ENCODE measurements around the gene FAM107B.

The FAM107B gene

DNA sequence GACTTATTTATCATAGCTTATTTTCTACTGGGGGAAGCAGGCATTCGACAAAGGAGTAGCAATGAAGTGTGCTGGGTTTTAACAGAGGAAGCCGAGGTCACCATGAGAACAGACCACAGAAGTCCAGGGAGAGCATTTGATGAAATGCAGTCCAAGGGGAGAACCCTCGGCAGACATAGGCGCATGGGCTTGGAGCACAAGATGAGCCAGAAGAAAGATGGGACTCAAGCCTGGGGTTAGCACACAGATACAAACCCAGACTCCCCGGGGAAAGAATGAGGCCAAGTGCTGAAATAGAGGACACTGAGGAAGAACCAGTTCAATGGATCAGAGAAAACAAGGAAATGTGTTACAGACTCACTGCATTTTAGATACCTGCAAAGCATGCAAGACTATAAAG lies 209.5 kb downstream of the FAM107B start:
- no peaks in the 10 kb centered on the region for H3K36me3 ChIP-seq (ENCODE audit: insufficient read depth, low read length)
- no peaks in the 10 kb centered on the region for H3K4me1 ChIP-seq (ENCODE audit: control insufficient read depth, insufficient read depth, low read length)
- H3K4me2 ChIP-seq (ENCODE audit: low read length): no peak overlapping the region
- H3K27me3 ChIP-seq (ENCODE audit: control insufficient read depth, insufficient read depth, low read length): no peaks in the 10 kb centered on the region
- H3K9me3 ChIP-seq (replicated peaks; ENCODE audit: low read length): no peaks in the 10 kb centered on the region
- no peak overlapping the region for H3K4me3 ChIP-seq (ENCODE audit: low read length)
- H3K9ac ChIP-seq (ENCODE audit: low read depth, low read length): no peak overlapping the region

- H3K4me3 ChIP-seq (ENCODE audit: low read length): no peak overlapping the region
- H3K4me2 ChIP-seq (ENCODE audit: low read length): no peak overlapping the region
- H3K36me3 ChIP-seq (ENCODE audit: insufficient read depth, low read length): no peaks in the 10 kb centered on the region
- H3K27me3 ChIP-seq (ENCODE audit: control insufficient read depth, insufficient read depth, low read length): no peaks in the 10 kb centered on the region
- H3K9me3 ChIP-seq (replicated peaks; ENCODE audit: low read length): no peaks in the 10 kb centered on the region
- H3K4me1 ChIP-seq (ENCODE audit: control insufficient read depth, insufficient read depth, low read length): no peaks in the 10 kb centered on the region
- H3K9ac ChIP-seq (ENCODE audit: low read depth, low read length): no peak overlapping the region
Measured at GRCh38 chr10:14564268-14564744, 210.4 kb downstream of the FAM107B start.

DNA sequence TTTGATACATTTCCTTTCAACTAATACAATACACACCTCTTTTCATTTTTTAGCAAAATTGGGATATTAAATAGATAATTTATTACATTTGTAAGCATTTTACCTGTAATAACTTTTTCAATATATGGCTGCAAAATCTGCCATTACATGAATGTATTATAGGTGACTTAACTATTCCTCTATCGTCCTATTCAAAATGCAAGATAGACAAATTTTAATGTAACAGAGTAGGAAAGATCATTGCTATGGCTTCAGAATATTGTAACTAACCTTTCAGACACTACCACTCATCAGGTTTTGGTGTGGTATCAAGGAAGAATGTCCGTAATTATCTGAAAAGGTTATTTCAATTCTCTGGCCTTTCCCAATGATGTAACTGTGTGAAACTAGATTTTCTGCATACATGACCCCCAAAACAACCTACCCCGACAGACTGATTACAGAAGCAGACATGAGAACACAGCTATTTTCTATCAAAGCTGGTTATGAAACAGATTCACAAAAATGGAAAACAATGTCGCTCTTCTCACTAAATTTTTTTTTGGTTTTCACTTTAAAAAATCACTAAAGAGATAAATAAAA lies 211.2 kb downstream of the FAM107B start:
- Histone ChIP-seq H3K9me3 (replicated peaks; ENCODE audit: low read length) (no peaks in the 10 kb centered on the region), H3K4me1 (ENCODE audit: control insufficient read depth, insufficient read depth, low read length) (no peaks in the 10 kb centered on the region), H3K36me3 (ENCODE audit: insufficient read depth, low read length) (no peaks in the 10 kb centered on the region), H3K4me3 (ENCODE audit: low read length) (no peak overlapping the region), H3K4me2 (ENCODE audit: low read length) (no peak overlapping the region), H3K27me3 (ENCODE audit: control insufficient read depth, insufficient read depth, low read length) (no peaks in the 10 kb centered on the region), H3K9ac (ENCODE audit: low read depth, low read length) (no peak overlapping the region)

DNA sequence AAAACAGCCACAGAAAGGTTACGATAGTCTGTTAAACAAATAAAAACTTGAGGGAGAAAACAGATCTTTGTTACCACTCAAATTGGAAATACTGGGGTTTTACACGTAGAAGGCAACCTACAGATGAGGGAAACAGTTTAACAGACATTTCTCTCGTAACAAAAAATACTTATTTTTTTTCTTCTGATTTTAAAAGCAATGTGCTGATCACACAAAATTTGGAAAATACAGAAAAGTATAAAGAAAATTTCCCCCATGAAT lies 211.7 kb downstream of the FAM107B start:
- H3K4me1 ChIP-seq (ENCODE audit: control insufficient read depth, insufficient read depth, low read length): no peaks in the 10 kb centered on the region
- H3K4me2 ChIP-seq (ENCODE audit: low read length): no peak overlapping the region
- H3K4me3 ChIP-seq (ENCODE audit: low read length): no peak overlapping the region
- no peaks in the 10 kb centered on the region for H3K9me3 ChIP-seq (replicated peaks; ENCODE audit: low read length)
- H3K36me3 ChIP-seq (ENCODE audit: insufficient read depth, low read length): no peaks in the 10 kb centered on the region
- no peak overlapping the region for H3K9ac ChIP-seq (ENCODE audit: low read depth, low read length)
- no peaks in the 10 kb centered on the region for H3K27me3 ChIP-seq (ENCODE audit: control insufficient read depth, insufficient read depth, low read length)

DNA sequence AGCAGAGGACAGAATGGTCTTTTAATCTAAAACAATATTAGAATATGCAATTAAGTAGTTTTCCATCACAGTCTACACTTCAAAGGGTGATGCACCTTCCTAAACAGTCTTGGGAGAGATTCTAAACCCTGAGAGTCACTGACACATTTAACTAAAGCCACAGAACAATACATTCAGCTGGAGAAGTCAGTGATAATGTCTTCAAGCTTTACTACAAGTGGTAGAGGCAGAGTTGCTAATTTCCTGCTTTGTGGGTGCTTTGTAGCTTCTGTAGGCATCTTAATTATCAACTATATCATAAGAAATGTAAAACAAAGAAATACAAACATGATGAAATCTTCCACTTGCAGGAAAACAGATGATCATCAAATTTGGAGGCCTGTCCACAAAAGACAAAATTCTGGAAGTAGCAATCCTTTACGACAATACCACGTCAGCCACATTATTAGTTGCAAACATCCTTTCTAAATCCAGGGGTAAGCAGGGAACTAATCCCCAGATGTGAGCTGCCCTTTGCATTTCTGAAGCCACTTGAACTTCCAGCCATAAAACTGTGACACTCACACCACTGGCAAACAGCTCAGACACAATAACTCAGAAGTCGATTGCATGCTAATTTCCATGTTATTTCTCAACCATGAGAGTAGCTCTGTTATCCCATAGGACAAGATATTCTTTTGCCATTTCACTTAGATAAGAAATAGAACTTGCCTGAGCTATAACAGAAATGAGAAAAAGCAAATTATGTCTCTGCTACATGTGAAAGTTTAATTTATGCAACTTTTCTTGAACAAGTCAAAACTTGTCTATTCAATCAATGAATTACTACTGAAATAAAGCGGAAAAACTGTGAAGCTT lies 212.2 kb downstream of the FAM107B start:
- no peak overlapping the region for H3K9ac ChIP-seq (ENCODE audit: low read depth, low read length)
- no peaks in the 10 kb centered on the region for H3K4me1 ChIP-seq (ENCODE audit: control insufficient read depth, insufficient read depth, low read length)
- H3K9me3 ChIP-seq (replicated peaks; ENCODE audit: low read length): no peaks in the 10 kb centered on the region
- H3K4me2 ChIP-seq (ENCODE audit: low read length): no peak overlapping the region
- H3K36me3 ChIP-seq (ENCODE audit: insufficient read depth, low read length): no peaks in the 10 kb centered on the region
- H3K27me3 ChIP-seq (ENCODE audit: control insufficient read depth, insufficient read depth, low read length): no peaks in the 10 kb centered on the region
- no peak overlapping the region for H3K4me3 ChIP-seq (ENCODE audit: low read length)

DNA sequence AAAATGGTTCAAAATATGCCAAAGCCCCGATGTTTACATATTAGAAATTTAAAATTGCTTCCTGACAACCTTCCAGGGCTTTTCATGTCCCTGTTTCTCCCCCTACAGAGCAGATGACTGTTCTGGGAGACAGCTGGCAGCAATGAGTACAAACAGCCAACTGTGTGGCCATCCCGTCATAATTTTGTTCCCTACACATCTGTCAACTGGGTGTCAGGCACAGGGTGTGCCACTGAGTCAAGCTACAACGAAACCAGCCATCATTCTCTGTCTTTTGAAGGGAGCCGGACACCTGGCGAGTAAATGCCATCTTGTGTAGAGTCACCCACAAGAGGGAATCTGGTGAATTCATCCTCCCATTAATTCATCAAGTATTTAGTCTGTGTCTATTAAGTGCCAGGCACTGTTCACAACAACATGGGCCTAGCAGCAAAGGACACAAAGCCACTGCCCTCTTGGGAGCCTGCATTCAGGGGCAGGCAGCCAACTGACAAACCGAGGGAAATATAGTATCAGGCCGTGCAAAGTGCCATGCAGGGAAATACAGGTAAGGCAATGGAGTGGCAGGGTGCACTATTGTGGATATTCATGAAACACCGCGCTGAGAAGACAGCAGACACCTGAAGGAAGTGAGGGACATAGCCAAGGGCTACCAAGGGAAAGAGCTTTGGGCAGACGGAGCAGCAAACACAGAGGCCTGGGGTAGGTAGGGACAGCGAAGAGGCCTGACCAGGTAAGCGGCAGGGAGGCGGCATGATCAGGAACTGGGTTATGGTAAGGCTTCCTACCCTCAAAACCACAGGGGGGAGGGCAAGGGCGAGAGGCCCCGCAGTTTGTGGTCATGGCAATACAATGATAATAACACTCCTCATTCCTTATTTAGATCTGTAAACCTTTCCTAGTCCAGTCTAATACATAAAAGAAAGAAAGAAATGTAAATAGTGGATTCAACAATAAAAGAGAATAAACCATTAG lies 213.6 kb downstream of the FAM107B start:
- no peaks in the 10 kb centered on the region for H3K9me3 ChIP-seq (replicated peaks; ENCODE audit: low read length)
- no peaks in the 10 kb centered on the region for H3K4me1 ChIP-seq (ENCODE audit: control insufficient read depth, insufficient read depth, low read length)
- H3K4me3 ChIP-seq (ENCODE audit: low read length): no peak overlapping the region
- no peak overlapping the region for H3K9ac ChIP-seq (ENCODE audit: low read depth, low read length)
- H3K27me3 ChIP-seq (ENCODE audit: control insufficient read depth, insufficient read depth, low read length): no peaks in the 10 kb centered on the region
- no peaks in the 10 kb centered on the region for H3K36me3 ChIP-seq (ENCODE audit: insufficient read depth, low read length)
- no peak overlapping the region for H3K4me2 ChIP-seq (ENCODE audit: low read length)

GRCh38 chr10:14560274-14560673 lies 214.4 kb downstream of the FAM107B start:
- Histone ChIP-seq H3K9ac (ENCODE audit: low read depth, low read length) (no peak overlapping the region), H3K4me1 (ENCODE audit: control insufficient read depth, insufficient read depth, low read length) (no peaks in the 10 kb centered on the region), H3K4me2 (ENCODE audit: low read length) (no peak overlapping the region), H3K9me3 (replicated peaks; ENCODE audit: low read length) (no peaks in the 10 kb centered on the region), H3K4me3 (ENCODE audit: low read length) (no peak overlapping the region), H3K36me3 (ENCODE audit: insufficient read depth, low read length) (no peaks in the 10 kb centered on the region), H3K27me3 (ENCODE audit: control insufficient read depth, insufficient read depth, low read length) (no peaks in the 10 kb centered on the region)

- Histone ChIP-seq H3K27me3 (ENCODE audit: control insufficient read depth, insufficient read depth, low read length) (no peaks in the 10 kb centered on the region), H3K9me3 (replicated peaks; ENCODE audit: low read length) (no peaks in the 10 kb centered on the region), H3K9ac (ENCODE audit: low read depth, low read length) (no peak overlapping the region), H3K36me3 (ENCODE audit: insufficient read depth, low read length) (no peaks in the 10 kb centered on the region), H3K4me3 (ENCODE audit: low read length) (no peak overlapping the region), H3K4me1 (ENCODE audit: control insufficient read depth, insufficient read depth, low read length) (peaks cover 7% of the 10 kb centered on the region), H3K4me2 (ENCODE audit: low read length) (no peak overlapping the region)
Measured at GRCh38 chr10:14558025-14558424, 216.7 kb downstream of the FAM107B start.

GRCh38 chr10:14557567-14557966 lies 217.1 kb downstream of the FAM107B start:
- no peaks in the 10 kb centered on the region for H3K9me3 ChIP-seq (replicated peaks; ENCODE audit: low read length)
- H3K4me1 ChIP-seq (ENCODE audit: control insufficient read depth, insufficient read depth, low read length): peaks cover 7% of the 10 kb centered on the region
- no peaks in the 10 kb centered on the region for H3K36me3 ChIP-seq (ENCODE audit: insufficient read depth, low read length)
- no peak overlapping the region for H3K9ac ChIP-seq (ENCODE audit: low read depth, low read length)
- no peaks in the 10 kb centered on the region for H3K27me3 ChIP-seq (ENCODE audit: control insufficient read depth, insufficient read depth, low read length)
- no peak overlapping the region for H3K4me3 ChIP-seq (ENCODE audit: low read length)
- H3K4me2 ChIP-seq (ENCODE audit: low read length): no peak overlapping the region

- Histone ChIP-seq H3K4me2 (ENCODE audit: low read length) (no peak overlapping the region), H3K9ac (ENCODE audit: low read depth, low read length) (no peak overlapping the region), H3K36me3 (ENCODE audit: insufficient read depth, low read length) (no peaks in the 10 kb centered on the region), H3K4me3 (ENCODE audit: low read length) (no peak overlapping the region), H3K9me3 (replicated peaks; ENCODE audit: low read length) (no peaks in the 10 kb centered on the region), H3K4me1 (ENCODE audit: control insufficient read depth, insufficient read depth, low read length) (peaks cover 7% of the 10 kb centered on the region), H3K27me3 (ENCODE audit: control insufficient read depth, insufficient read depth, low read length) (no peaks in the 10 kb centered on the region)
Measured at GRCh38 chr10:14556285-14556956, 218.3 kb downstream of the FAM107B start.

GRCh38 chr10:14555807-14556206 lies 218.9 kb downstream of the FAM107B start:
- H3K4me2 ChIP-seq (ENCODE audit: low read length): no peak overlapping the region
- no peak overlapping the region for H3K4me3 ChIP-seq (ENCODE audit: low read length)
- H3K9ac ChIP-seq (ENCODE audit: low read depth, low read length): no peak overlapping the region
- H3K9me3 ChIP-seq (replicated peaks; ENCODE audit: low read length): no peaks in the 10 kb centered on the region
- H3K36me3 ChIP-seq (ENCODE audit: insufficient read depth, low read length): no peaks in the 10 kb centered on the region
- H3K4me1 ChIP-seq (ENCODE audit: control insufficient read depth, insufficient read depth, low read length): peaks cover 7% of the 10 kb centered on the region
- H3K27me3 ChIP-seq (ENCODE audit: control insufficient read depth, insufficient read depth, low read length): no peaks in the 10 kb centered on the region
